Measurements from ENCODE around the gene ZIM2. TPM values are rescaled to one million over a fixed set of nuclear protein-coding genes. Genes with fewer than 3 reads are reported as not detected.

The ZIM2 gene
- total RNA-seq, 4 donors from 2014 or later = 1.3 TPM; not detected in 3

- TF ChIP-seq CTCF (IDR thresholded peaks at IDR 0.05; ENCODE audit: low read depth) = no peak
These were observed 8.1 kb downstream of the ZIM2 start for GRCh38 chr19:56832352-56832928.

DNA sequence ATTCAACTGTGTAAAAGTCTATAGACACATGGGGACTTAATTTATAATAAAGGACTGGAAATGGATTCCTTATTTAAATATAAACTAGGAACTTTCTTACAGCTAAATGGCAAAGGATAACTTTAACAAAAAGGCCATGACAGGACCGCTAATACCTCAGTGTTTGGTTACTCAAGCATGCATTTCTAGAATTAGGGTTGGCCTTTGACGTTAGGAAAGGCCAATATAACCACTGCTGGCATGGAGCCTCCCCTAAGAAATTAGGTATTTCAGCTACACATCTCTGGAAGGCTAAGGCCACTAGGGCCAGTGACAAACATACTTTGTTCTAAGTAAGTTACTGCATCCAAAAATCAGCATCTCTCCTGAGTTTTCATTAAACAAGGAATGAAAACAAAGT is 9.3 kb downstream of the ZIM2 start:
- TF ChIP-seq CTCF (IDR thresholded peaks at IDR 0.05; ENCODE audit: low read depth) = no peak

DNA sequence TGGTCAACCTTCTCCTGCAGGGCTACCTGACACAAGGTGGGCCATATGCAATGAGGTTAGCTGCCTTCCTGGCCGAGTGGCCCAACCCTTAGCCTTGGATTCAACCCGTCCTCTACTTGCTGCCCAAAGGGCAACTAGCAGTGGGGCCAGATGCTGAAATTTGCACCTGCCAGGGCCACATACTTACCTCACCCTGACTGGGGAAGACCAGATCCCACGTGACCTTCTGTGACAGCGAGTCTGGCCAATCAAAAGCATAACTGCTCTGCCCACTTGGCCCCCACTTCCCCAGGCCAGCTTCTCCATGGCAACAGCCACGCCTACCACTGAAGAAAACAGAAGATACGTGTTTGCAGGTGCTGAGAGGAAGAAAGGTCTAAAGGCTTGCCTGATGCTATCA is 10.9 kb downstream of the ZIM2 start:
- TF ChIP-seq CTCF (IDR thresholded peaks at IDR 0.05; ENCODE audit: low read depth) = no peak

DNA sequence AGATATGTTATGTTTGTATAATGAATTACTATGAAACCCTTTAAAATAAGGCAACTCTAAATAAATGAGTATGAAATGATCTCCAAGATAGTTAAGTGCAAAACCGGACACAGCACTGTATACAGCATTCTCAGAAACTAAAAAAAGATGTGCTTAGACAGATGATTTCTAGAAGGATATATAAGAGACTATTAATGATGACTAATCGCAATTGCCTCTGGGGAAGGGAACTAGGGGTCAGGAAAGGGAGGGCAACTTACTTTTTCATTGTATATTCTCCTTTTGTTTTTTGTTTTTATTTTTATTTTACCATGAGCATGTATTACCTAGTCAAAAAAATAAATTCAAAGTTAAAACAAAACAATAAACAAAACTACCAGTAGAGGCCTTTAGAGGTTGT is 12.8 kb downstream of the ZIM2 start:
- TF ChIP-seq CTCF (IDR thresholded peaks at IDR 0.05; ENCODE audit: low read depth) = no peak

DNA sequence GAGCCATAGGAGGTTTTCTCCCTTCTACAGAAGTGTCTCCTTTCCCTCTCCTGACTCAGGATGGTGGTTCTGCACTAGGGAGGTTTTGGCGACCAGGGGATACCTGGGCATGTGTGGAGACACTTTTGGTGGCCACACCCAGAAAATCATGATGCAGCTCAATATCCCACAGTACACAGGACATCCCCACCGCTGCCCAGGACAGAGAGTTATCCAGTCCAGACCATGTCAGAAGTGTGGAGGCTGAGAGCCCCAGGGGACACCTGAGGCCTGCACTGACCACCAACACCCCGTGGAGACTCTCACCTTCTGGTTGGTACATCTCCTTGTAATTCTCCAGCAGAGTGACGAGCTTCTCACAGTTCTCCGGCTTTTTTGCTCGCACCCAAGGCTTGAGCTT is 16.6 kb downstream of the ZIM2 start:
- TF ChIP-seq CTCF (IDR thresholded peaks at IDR 0.05; ENCODE audit: low read depth) = no peak

DNA sequence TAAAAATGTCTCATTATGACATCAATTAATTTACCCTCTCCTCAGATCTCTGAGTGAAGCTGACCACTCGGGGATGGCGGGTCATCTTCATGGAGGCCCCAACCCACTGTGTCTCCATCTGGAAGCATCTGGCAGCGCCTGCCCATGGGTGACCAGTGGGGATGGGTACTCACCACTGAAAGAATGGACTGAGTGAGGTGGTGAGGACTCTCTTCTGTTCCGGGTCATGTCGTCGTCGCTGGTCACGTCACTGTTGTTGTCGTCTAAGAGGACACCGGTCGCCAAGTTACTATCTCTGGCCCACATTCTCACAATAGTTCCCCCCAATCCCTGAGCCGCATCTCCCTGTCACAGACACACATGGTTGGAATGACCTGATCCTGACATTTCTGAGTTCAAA is 17.1 kb downstream of the ZIM2 start:
- TF ChIP-seq CTCF (IDR thresholded peaks at IDR 0.05; ENCODE audit: low read depth) = no peak

DNA sequence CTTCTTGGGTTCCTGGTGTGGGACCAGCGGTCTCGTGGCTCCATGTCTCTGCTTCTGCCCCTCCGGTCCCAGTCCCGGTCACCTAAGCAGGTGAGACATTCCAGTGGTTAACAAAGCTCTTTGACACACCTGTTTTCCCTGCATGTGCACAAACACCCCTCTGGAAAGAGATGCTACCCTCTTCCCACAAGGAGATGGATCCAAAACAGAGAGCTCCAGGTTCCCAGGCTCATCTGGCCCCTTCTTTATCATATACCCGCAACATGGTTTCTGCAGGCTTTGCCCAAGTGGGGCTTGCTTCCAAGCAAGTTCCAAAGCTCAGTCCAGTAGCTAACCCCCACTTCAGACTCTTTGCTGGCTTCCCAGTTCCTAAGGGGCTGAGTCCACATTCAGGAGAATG is 17.8 kb downstream of the ZIM2 start:
- TF ChIP-seq CTCF (IDR thresholded peaks at IDR 0.05; ENCODE audit: low read depth) = no peak
